NCI-H1694 (cell line): ENCODE results near the gene RAD9B.
"Not testable (repeated sequence)": the region's sequence is repeated elsewhere in the genome, so short reads cannot be mapped to it uniquely, and the experiment has no call there.

Source experiments
- DNase-seq: peaks from one replicate; lab custom pipeline; 2025; lab: John Stamatoyannopoulos, UW

Gene RAD9B

GRCh38 chr12:110528277-110528839 is 26.2 kb downstream of the RAD9B start:
- no peak for DNase-seq

- DNase-seq, result no peak
These were observed 28.4 kb downstream of the RAD9B start for GRCh38 chr12:110530511-110530910.

GRCh38 chr12:110531741-110532333 is 29.7 kb downstream of the RAD9B start:
- DNase-seq, result no peak

- DNase-seq, result no peak
These were observed 30.5 kb downstream of the RAD9B start for GRCh38 chr12:110532644-110533043.

- DNase-seq, result no peak
These were observed 31.5 kb downstream of the RAD9B start for GRCh38 chr12:110533607-110534006.

GRCh38 chr12:110534811-110535210 is 32.7 kb downstream of the RAD9B start:
- DNase-seq, result no peak

GRCh38 chr12:110536834-110537604 is 34.9 kb downstream of the RAD9B start:
- DNase-seq, result no peak

- no peak for DNase-seq
These were observed 35.7 kb downstream of the RAD9B start for GRCh38 chr12:110537605-110538409.

- no peak for DNase-seq
These were observed 36.9 kb downstream of the RAD9B start for GRCh38 chr12:110538869-110539622.

GRCh38 chr12:110540048-110540447 is 37.9 kb downstream of the RAD9B start:
- no peak for DNase-seq

- no peak for DNase-seq
These were observed 41.3 kb downstream of the RAD9B start for GRCh38 chr12:110543252-110543959.

GRCh38 chr12:110543965-110544364 is 41.8 kb downstream of the RAD9B start:
- DNase-seq, result no peak

GRCh38 chr12:110545259-110545658 is 43.1 kb downstream of the RAD9B start:
- DNase-seq, result not testable (repeated sequence)

- DNase-seq, result no peak
These were observed 43.7 kb downstream of the RAD9B start for GRCh38 chr12:110545812-110546211.

- no peak for DNase-seq
These were observed 44.2 kb downstream of the RAD9B start for GRCh38 chr12:110546339-110546738.

GRCh38 chr12:110547090-110547489 is 45.0 kb downstream of the RAD9B start:
- DNase-seq, result no peak

- DNase-seq, result no peak
These were observed 46.5 kb downstream of the RAD9B start for GRCh38 chr12:110548678-110549077.

GRCh38 chr12:110549716-110550115 is 47.6 kb downstream of the RAD9B start:
- DNase-seq, result no peak

GRCh38 chr12:110550981-110551380 is 48.9 kb downstream of the RAD9B start:
- no peak for DNase-seq
